HepG2 (cell line): ENCODE data around the gene ANAPC10. TPM values are rescaled to one million over a fixed set of nuclear protein-coding genes. Genes with fewer than 3 reads are reported as not detected.

Experiments used
- DNMT3B ChIP-seq: conservative IDR thresholded peaks from 2 replicates; pipeline ENCODE4 v1.6.1; 2016; ENCODE audit warnings: missing biosample characterization, control low read depth
- FOSL2 ChIP-seq: sonication (generic); formaldehyde crosslinking; IDR thresholded peaks from 2 replicates; pipeline ENCODE4 v1.4.0; 2020; ENCODE audit warnings: missing genetic modification reagents
- GPN1 ChIP-seq: sonication (generic); formaldehyde crosslinking; IDR thresholded peaks from 2 replicates; pipeline ENCODE4 v1.5.1; 2020; ENCODE audit warnings: missing genetic modification reagents, borderline replicate concordance
- GRHL1 ChIP-seq: sonication (generic); formaldehyde crosslinking; conservative IDR thresholded peaks from 2 replicates; pipeline ENCODE4 v1.8.0; 2022; ENCODE audit warnings: missing genetic modification reagents
- MAFF ChIP-seq: IDR thresholded peaks from 2 replicates; pipeline ENCODE4 v1.6.1; 2011; ENCODE audit warnings: low read depth, low read length, improper control_type of control experiment
- POLR2AphosphoS5 ChIP-seq: IDR thresholded peaks from 2 replicates; pipeline ENCODE4 v1.6.1; 2012; ENCODE audit warnings: low read depth, low read length
- RFXANK ChIP-seq: IDR thresholded peaks from 2 replicates; pipeline ENCODE4 v1.6.1; 2016
- SP2 ChIP-seq: sonication (generic); formaldehyde crosslinking; IDR thresholded peaks from 2 replicates; pipeline ENCODE4 v1.5.1; 2020; ENCODE audit warnings: mild to moderate bottlenecking, missing genetic modification reagents
- TGIF2 ChIP-seq: IDR thresholded peaks from 2 replicates; pipeline ENCODE4 v1.6.1; 2016; ENCODE audit warnings: control low read depth, missing compliant biosample characterization
- TOPORS ChIP-seq: sonication (generic); formaldehyde crosslinking; IDR thresholded peaks from 2 replicates; pipeline ENCODE4 v1.8.0; 2023; ENCODE audit warnings: mild to moderate bottlenecking, missing genetic modification reagents
- TSC22D2 ChIP-seq: sonication (generic); formaldehyde crosslinking; IDR thresholded peaks from 2 replicates; pipeline ENCODE4 v1.5.1; 2020; ENCODE audit warnings: missing genetic modification reagents, mild to moderate bottlenecking, borderline replicate concordance
- U2AF1 ChIP-seq: fragments of 200-400 bp; formaldehyde crosslinking; optimal IDR thresholded peaks from 2 replicates; pipeline ENCODE3; 2017; ENCODE audit warnings: mild to moderate bottlenecking, low read depth, low read length
- XBP1 ChIP-seq: sonication (generic); formaldehyde crosslinking; IDR thresholded peaks from 2 replicates; pipeline ENCODE4 v1.5.0; 2020; ENCODE audit warnings: missing genetic modification reagents
- YY1 ChIP-seq: IDR thresholded peaks from 2 replicates; pipeline ENCODE4 v1.6.1; 2011; ENCODE audit warnings: low read length, low read depth, moderate library complexity, mild to moderate bottlenecking; ENCODE audit not compliant: insufficient read depth, insufficient replicate concordance
- ZFP90 ChIP-seq: sonication (generic); formaldehyde crosslinking; IDR thresholded peaks from 2 replicates; pipeline ENCODE4 v1.8.0; 2022; ENCODE audit warnings: missing genetic modification reagents, mild to moderate bottlenecking, inconsistent platforms, borderline replicate concordance
- ZFYVE20 ChIP-seq: sonication (generic); formaldehyde crosslinking; IDR thresholded peaks from 2 replicates; pipeline ENCODE4 v1.8.0; 2023; ENCODE audit warnings: low read depth, mild to moderate bottlenecking, moderate library complexity, missing genetic modification reagents, borderline replicate concordance
- ZNF276 ChIP-seq: sonication (generic); formaldehyde crosslinking; IDR thresholded peaks from 2 replicates; pipeline ENCODE4 v1.4.0; 2020; ENCODE audit warnings: mild to moderate bottlenecking, low read depth, missing genetic modification reagents
- ZNF512 ChIP-seq: sonication (generic); formaldehyde crosslinking; IDR thresholded peaks from 2 replicates; pipeline ENCODE4 v1.4.0; 2020; ENCODE audit warnings: mild to moderate bottlenecking, missing genetic modification reagents
- ZNF878 ChIP-seq: sonication (generic); formaldehyde crosslinking; IDR thresholded peaks from 2 replicates; pipeline ENCODE4 v1.8.1; 2023; ENCODE audit warnings: mild to moderate bottlenecking, missing genetic modification reagents, moderate library complexity
- polyA plus RNA-seq, 8 experiments: library from polyadenylated mRNA; depleted of rRNA in 3 of 8; stranded (reverse) in 7 of 8; unstranded in 1 of 8; fragments of >200 nt; fragmentation: Illumina TruSeq in 4 of 8; extraction: Trizol in 4 of 8; gene quantifications; 2 replicates each; pipeline versions ENCODE4 v1.2.1 to v1.2.3, GENCODE V29; 2011 to 2016; ENCODE audit warnings: low read depth in 4 of 8, missing spikeins in 1 of 8, mixed read lengths in 1 of 8; ENCODE audit not compliant: insufficient read depth in 1 of 8
- total RNA-seq, 5 experiments: library from RNA; depleted of rRNA; stranded (reverse); fragments of >200 nt; fragmentation: Illumina TruSeq; extraction: Trizol; gene quantifications; 2 replicates each; pipeline ENCODE4 v1.2.3, GENCODE V29; 2016; ENCODE audit warnings: low read depth in 1 of 5
- TF ChIP-seq, protein P1 (sequence below): sonication (generic); formaldehyde crosslinking; IDR thresholded peaks from 2 replicates; pipeline ENCODE4 v1.4.0; 2020; ENCODE audit warnings: mild to moderate bottlenecking, missing genetic modification reagents
- TF ChIP-seq, protein P2 (sequence below): sonication (generic); formaldehyde crosslinking; IDR thresholded peaks from 2 replicates; pipeline ENCODE4 v1.4.0; 2020; ENCODE audit warnings: missing genetic modification reagents

Gene ANAPC10
- total and polyA plus RNA-seq, 2 of the 13 experiments (the other 11 are each of a cell fraction or from before 2014, with no cell fraction given): 21.9 to 32.7 TPM

DNA sequence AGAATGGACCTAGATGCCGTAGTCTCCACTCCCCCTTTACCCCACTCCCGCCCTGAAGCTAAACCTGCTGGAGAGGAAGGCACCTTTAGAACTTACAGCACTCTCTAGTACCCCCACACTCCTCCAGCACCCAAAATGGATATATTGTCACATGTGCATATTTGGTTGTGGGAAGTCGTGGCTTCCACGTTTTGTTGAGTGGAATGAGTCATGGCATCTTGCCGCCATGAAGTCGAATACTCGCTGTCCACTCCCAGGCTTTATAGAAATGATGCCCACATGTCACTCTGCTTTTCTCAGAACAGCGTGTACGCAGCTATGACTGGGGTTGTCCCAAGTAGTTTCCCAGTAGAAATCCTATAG, 660 bp upstream of the ANAPC10 start (continued):
- TF ChIP-seq, protein P1, sequence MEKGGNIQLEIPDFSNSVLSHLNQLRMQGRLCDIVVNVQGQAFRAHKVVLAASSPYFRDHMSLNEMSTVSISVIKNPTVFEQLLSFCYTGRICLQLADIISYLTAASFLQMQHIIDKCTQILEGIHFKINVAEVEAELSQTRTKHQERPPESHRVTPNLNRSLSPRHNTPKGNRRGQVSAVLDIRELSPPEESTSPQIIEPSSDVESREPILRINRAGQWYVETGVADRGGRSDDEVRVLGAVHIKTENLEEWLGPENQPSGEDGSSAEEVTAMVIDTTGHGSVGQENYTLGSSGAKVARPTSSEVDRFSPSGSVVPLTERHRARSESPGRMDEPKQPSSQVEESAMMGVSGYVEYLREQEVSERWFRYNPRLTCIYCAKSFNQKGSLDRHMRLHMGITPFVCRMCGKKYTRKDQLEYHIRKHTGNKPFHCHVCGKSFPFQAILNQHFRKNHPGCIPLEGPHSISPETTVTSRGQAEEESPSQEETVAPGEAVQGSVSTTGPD: no peak
- TF ChIP-seq TSC22D2 (no peak), U2AF1 (no peak), TOPORS (CRISPR knock-in tag) (0 out of 2 replicates have a peak, but pooled peaks have one; percentile 9), ZFYVE20 (0 out of 2 replicates have a peak, but pooled peaks have one; percentile 46), TGIF2 (peak; percentile 39; the same call in 1 of the 2 replicates), MAFF (peak; percentile 47; the same call in 1 of the 2 replicates), DNMT3B (CRISPR knock-in tag) (no peak), ZNF512 (CRISPR knock-in tag) (peak; percentile 7; the same call in 1 of the 2 replicates), SP2 (CRISPR knock-in tag) (0 out of 2 replicates have a peak, but pooled peaks have one; percentile 0), GPN1 (CRISPR knock-in tag) (no peak), ZNF276 (no peak), RFXANK (CRISPR knock-in tag) (no peak), POLR2AphosphoS5 (no peak), XBP1 (CRISPR knock-in tag) (no peak), ZFP90 (CRISPR knock-in tag) (no peak), GRHL1 (no peak), YY1 (peak; percentile 18), FOSL2 (CRISPR knock-in tag) (peak; percentile 76), ZNF878 (CRISPR knock-in tag) (0 out of 2 replicates have a peak, but pooled peaks have one; percentile 18)
- TF ChIP-seq, protein P2, sequence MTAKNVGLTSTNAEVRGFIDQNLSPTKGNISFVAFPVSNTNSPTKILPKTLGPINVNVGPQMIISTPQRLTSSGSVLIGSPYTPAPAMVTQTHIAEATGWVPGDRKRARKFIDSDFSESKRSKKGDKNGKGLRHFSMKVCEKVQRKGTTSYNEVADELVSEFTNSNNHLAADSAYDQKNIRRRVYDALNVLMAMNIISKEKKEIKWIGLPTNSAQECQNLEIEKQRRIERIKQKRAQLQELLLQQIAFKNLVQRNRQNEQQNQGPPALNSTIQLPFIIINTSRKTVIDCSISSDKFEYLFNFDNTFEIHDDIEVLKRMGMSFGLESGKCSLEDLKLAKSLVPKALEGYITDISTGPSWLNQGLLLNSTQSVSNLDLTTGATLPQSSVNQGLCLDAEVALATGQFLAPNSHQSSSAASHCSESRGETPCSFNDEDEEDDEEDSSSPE: no peak
